HL-60 (cell line): ENCODE results near the gene INVS.

Experiments
- DNase-seq, 2 experiments: peaks; one replicate each; pipeline ENCODE4 v3.0.0-alpha.2; 2010 to 2020; ENCODE audit warnings: low read depth in 1 of 2, low spot score in 1 of 2
- H3K27ac ChIP-seq: fragments of 250-450 bp; sonication (Bioruptor Pico); replicated peaks from 2 replicates; pipeline ENCODE4 v1.5.1; 2020; ENCODE audit warnings: mild to moderate bottlenecking, moderate library complexity
- H3K27me3 ChIP-seq: fragments of 250-450 bp; sonication (Bioruptor Pico); 2 replicates; pipeline ENCODE4 v1.5.1; 2021; ENCODE audit warnings: mild to moderate bottlenecking, moderate library complexity; ENCODE audit not compliant: insufficient read depth, poor library complexity, severe bottlenecking
- H3K4me3 ChIP-seq: replicated peaks from 2 replicates; pipeline ENCODE4 v1.5.1; 2011; ENCODE audit warnings: mild to moderate bottlenecking, control low read depth, low read length; ENCODE audit not compliant: insufficient read depth
- GABPA ChIP-seq: IDR thresholded peaks from 2 replicates; pipeline ENCODE4 v1.6.1; 2012; ENCODE audit warnings: low read depth
- POLR2AphosphoS5 ChIP-seq: IDR thresholded peaks from 2 replicates; pipeline ENCODE4 v1.6.1; 2012; ENCODE audit warnings: low read depth
- SPI1 ChIP-seq: IDR thresholded peaks from 2 replicates; pipeline ENCODE4 v1.6.1; 2012; ENCODE audit warnings: low read depth, mild to moderate bottlenecking, borderline replicate concordance
- TF ChIP-seq, protein P1 (sequence below): IDR thresholded peaks from 2 replicates; pipeline ENCODE4 v1.6.1; 2012; ENCODE audit warnings: low read depth; ENCODE audit not compliant: insufficient replicate concordance
- TF ChIP-seq, protein P2 (sequence below): IDR thresholded peaks from one replicate; pipeline ENCODE4 v1.5.1; 2011; ENCODE audit warnings: low read length, control low read depth, inconsistent platforms; ENCODE audit not compliant: insufficient read depth

The INVS gene

DNA sequence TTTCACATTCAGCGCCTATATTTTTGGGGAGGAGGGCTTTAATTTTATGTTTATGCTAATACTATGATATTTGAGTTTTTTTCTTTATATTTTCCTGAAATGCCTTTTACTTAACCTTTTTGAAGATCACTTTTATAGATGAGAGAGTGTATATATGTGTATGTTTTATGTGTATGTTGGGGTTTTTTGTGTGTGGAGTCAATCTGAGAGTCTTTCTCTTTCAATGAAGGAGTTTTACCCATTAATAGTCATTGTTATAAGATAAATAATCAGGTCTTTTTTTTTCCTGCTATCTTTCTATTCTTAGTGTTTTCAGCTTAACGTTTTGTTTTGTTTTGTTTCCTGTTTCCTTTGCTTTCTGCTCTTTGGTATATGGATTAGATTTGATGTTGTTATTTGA lies 141.5 kb downstream of the INVS start:
- Histone ChIP-seq H3K27ac (no peak overlapping the region), H3K4me3 (no peak overlapping the region), H3K27me3 (no peaks in the 10 kb centered on the region)
- TF ChIP-seq SPI1 (no peak), GABPA (no peak), POLR2AphosphoS5 (no peak)
- TF ChIP-seq, protein P1, sequence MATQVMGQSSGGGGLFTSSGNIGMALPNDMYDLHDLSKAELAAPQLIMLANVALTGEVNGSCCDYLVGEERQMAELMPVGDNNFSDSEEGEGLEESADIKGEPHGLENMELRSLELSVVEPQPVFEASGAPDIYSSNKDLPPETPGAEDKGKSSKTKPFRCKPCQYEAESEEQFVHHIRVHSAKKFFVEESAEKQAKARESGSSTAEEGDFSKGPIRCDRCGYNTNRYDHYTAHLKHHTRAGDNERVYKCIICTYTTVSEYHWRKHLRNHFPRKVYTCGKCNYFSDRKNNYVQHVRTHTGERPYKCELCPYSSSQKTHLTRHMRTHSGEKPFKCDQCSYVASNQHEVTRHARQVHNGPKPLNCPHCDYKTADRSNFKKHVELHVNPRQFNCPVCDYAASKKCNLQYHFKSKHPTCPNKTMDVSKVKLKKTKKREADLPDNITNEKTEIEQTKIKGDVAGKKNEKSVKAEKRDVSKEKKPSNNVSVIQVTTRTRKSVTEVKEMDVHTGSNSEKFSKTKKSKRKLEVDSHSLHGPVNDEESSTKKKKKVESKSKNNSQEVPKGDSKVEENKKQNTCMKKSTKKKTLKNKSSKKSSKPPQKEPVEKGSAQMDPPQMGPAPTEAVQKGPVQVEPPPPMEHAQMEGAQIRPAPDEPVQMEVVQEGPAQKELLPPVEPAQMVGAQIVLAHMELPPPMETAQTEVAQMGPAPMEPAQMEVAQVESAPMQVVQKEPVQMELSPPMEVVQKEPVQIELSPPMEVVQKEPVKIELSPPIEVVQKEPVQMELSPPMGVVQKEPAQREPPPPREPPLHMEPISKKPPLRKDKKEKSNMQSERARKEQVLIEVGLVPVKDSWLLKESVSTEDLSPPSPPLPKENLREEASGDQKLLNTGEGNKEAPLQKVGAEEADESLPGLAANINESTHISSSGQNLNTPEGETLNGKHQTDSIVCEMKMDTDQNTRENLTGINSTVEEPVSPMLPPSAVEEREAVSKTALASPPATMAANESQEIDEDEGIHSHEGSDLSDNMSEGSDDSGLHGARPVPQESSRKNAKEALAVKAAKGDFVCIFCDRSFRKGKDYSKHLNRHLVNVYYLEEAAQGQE, result no peak
- TF ChIP-seq, protein P2, sequence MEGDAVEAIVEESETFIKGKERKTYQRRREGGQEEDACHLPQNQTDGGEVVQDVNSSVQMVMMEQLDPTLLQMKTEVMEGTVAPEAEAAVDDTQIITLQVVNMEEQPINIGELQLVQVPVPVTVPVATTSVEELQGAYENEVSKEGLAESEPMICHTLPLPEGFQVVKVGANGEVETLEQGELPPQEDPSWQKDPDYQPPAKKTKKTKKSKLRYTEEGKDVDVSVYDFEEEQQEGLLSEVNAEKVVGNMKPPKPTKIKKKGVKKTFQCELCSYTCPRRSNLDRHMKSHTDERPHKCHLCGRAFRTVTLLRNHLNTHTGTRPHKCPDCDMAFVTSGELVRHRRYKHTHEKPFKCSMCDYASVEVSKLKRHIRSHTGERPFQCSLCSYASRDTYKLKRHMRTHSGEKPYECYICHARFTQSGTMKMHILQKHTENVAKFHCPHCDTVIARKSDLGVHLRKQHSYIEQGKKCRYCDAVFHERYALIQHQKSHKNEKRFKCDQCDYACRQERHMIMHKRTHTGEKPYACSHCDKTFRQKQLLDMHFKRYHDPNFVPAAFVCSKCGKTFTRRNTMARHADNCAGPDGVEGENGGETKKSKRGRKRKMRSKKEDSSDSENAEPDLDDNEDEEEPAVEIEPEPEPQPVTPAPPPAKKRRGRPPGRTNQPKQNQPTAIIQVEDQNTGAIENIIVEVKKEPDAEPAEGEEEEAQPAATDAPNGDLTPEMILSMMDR, result no peak
- DNase-seq, result no peak

DNA sequence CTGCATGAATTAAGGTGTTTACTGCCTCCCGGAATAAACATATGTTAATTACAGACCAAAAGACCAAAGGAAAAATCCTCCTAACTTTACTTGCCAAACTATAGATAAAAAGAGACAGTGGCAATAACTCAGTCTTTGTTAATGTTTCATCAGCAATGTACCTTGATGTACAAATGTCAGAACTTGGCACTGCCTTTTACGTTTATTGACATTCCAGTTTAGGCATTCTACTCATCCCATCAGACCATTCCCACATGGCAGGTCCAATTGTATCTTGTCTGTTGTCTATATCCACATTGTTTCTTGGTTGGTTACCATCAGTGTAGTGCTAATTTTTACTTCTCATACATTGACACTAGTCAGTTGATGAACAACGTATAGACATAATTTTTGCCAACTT lies 168.2 kb downstream of the INVS start:
- no peak for TF ChIP-seq POLR2AphosphoS5
- no peak for TF ChIP-seq SPI1
- TF ChIP-seq, protein P1, result no peak
- TF ChIP-seq, protein P2, result no peak
- no peak for TF ChIP-seq GABPA
- Histone ChIP-seq H3K4me3 (no peak overlapping the region), H3K27me3 (no peaks in the 10 kb centered on the region), H3K27ac (no peak overlapping the region)
- no peak for DNase-seq

DNA sequence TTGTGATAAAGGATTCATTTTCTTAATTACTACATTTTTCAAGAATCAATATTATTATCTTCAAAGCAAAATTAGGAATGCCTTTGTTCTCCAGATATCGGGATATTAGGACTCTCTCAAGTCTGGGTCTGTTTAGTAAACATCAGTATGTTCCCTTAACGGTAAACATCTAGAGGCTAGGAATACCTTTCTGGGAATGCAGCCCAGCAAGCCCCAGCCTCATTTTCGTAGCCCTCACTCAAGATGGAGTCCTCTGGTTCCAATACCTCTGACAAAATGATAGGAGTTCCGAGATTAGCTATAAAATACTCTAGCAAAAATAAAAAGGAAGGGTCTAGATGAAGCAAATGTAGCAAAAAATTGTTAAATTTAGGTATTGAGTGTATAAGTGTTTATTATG lies 169.2 kb downstream of the INVS start:
- Histone ChIP-seq H3K27ac (no peak overlapping the region), H3K27me3 (no peaks in the 10 kb centered on the region), H3K4me3 (no peak overlapping the region)
- no peak for DNase-seq
- TF ChIP-seq SPI1, result no peak
- TF ChIP-seq, protein P2, result no peak

DNA sequence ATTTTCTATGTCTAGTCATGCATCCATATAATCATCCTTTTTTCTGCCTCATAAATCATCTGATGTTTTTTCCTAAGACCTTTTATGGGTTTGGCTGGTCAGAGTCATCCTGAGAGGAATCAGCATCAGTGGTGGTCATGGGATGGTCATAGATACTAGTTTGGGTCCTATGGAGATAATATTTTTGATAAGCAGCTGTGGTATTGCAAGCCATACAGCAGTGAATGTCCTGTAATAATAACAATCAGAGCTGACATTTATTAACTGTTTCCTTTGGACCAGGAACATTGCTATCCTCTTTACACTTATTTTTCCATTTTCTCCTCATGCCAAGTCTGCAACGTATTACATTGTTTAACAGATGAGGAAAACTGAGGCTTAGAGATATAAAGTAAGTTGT lies 170.6 kb downstream of the INVS start:
- DNase-seq, result no peak
- TF ChIP-seq GABPA, result no peak
- no peak for TF ChIP-seq SPI1
- TF ChIP-seq, protein P1, result no peak
- TF ChIP-seq, protein P2, result no peak
- TF ChIP-seq POLR2AphosphoS5, result no peak
- no peak overlapping the region for H3K27ac ChIP-seq
- no peaks in the 10 kb centered on the region for H3K27me3 ChIP-seq
- H3K4me3 ChIP-seq, result no peak overlapping the region
